HEK293 (cell line): ENCODE results near the gene NOL9.
A peak's percentile ranks its signal among the peaks of the same experiment; 100 is the strongest.

ENCODE experiments used
- FEZF1 ChIP-seq: fragments of 450-650 bp; formaldehyde crosslinking; IDR thresholded peaks from 2 replicates; pipeline ENCODE4 v1.5.1; 2016; ENCODE audit warnings: missing biosample characterization, missing genetic modification characterization
- KLF17 ChIP-seq: fragments of 450-650 bp; formaldehyde crosslinking; IDR thresholded peaks from 2 replicates; pipeline ENCODE4 v1.5.1; 2016; ENCODE audit warnings: missing biosample characterization, missing genetic modification characterization
- KLF7 ChIP-seq: fragments of 450-650 bp; formaldehyde crosslinking; IDR thresholded peaks from 2 replicates; pipeline ENCODE4 v1.5.1; 2016; ENCODE audit warnings: missing biosample characterization, missing genetic modification characterization, borderline replicate concordance
- OSR2 ChIP-seq: fragments of 450-650 bp; formaldehyde crosslinking; IDR thresholded peaks from 2 replicates; pipeline ENCODE4 v1.5.1; 2016; ENCODE audit warnings: missing biosample characterization, missing genetic modification characterization
- PRDM2 ChIP-seq: fragments of 450-650 bp; formaldehyde crosslinking; IDR thresholded peaks from 2 replicates; pipeline ENCODE4 v1.5.1; 2016; ENCODE audit warnings: missing biosample characterization, missing genetic modification characterization, borderline replicate concordance
- SCRT2 ChIP-seq: fragments of 450-650 bp; formaldehyde crosslinking; IDR thresholded peaks from 2 replicates; pipeline ENCODE4 v1.5.1; 2016; ENCODE audit warnings: missing biosample characterization, missing genetic modification characterization
- YY2 ChIP-seq: fragments of 450-650 bp; formaldehyde crosslinking; IDR thresholded peaks from 2 replicates; pipeline ENCODE4 v1.5.1; 2016; ENCODE audit warnings: missing biosample characterization, missing genetic modification characterization
- ZBTB1 ChIP-seq: fragments of 450-650 bp; formaldehyde crosslinking; IDR thresholded peaks from 2 replicates; pipeline ENCODE4 v1.5.1; 2016; ENCODE audit warnings: missing biosample characterization, missing genetic modification characterization
- ZBTB11 ChIP-seq: fragments of 450-650 bp; formaldehyde crosslinking; conservative IDR thresholded peaks from 2 replicates; pipeline ENCODE4 v1.5.1; 2016; ENCODE audit warnings: low read depth, missing biosample characterization, missing genetic modification characterization
- ZBTB48 ChIP-seq: fragments of 450-650 bp; formaldehyde crosslinking; IDR thresholded peaks from 2 replicates; pipeline ENCODE4 v1.5.1; 2016; ENCODE audit warnings: missing biosample characterization, missing genetic modification characterization
- ZBTB7A ChIP-seq: fragments of 450-650 bp; formaldehyde crosslinking; IDR thresholded peaks from 2 replicates; pipeline ENCODE4 v1.5.1; 2016; ENCODE audit warnings: low read depth, missing biosample characterization, missing genetic modification characterization
- ZEB2 ChIP-seq: fragments of 450-650 bp; formaldehyde crosslinking; IDR thresholded peaks from 2 replicates; pipeline ENCODE4 v1.5.1; 2016; ENCODE audit warnings: missing biosample characterization, missing genetic modification characterization
- ZNF146 ChIP-seq: fragments of 450-650 bp; formaldehyde crosslinking; IDR thresholded peaks from 2 replicates; pipeline ENCODE4 v1.5.1; 2016; ENCODE audit warnings: missing biosample characterization, missing genetic modification characterization
- ZNF19 ChIP-seq: fragments of 450-650 bp; formaldehyde crosslinking; IDR thresholded peaks from 2 replicates; pipeline ENCODE4; 2016; ENCODE audit warnings: missing biosample characterization, missing genetic modification characterization, low read depth
- ZNF274 ChIP-seq, 2 experiments: fragments of 200-500 bp in 1 of 2; fragments of 450-650 bp in 1 of 2; sonication (Bioruptor generic) in 1 of 2; formaldehyde crosslinking in 1 of 2; IDR thresholded peaks; 2 replicates each; pipeline versions ENCODE4 v1.5.1 to v1.6.1; 2014 to 2016; ENCODE audit warnings: borderline replicate concordance in 1 of 2, inconsistent platforms in 1 of 2, low read length in 1 of 2, missing biosample characterization in 1 of 2, missing genetic modification characterization in 1 of 2
- ZNF362 ChIP-seq: fragments of 450-650 bp; formaldehyde crosslinking; IDR thresholded peaks from 2 replicates; pipeline ENCODE4 v1.5.1; 2016; ENCODE audit warnings: missing biosample characterization, missing genetic modification characterization
- ZNF391 ChIP-seq: fragments of 450-650 bp; formaldehyde crosslinking; IDR thresholded peaks from 2 replicates; pipeline ENCODE4 v1.5.1; 2016; ENCODE audit warnings: low read depth, missing biosample characterization, missing genetic modification characterization, borderline replicate concordance
- ZNF513 ChIP-seq: fragments of 450-650 bp; IDR thresholded peaks from 2 replicates; pipeline ENCODE4 v1.5.1; 2018; ENCODE audit warnings: missing biosample characterization, missing genetic modification characterization
- ZNF596 ChIP-seq: fragments of 450-650 bp; IDR thresholded peaks from 2 replicates; pipeline ENCODE4 v1.5.0; 2018; ENCODE audit warnings: missing biosample characterization, mild to moderate bottlenecking, missing genetic modification characterization, moderate library complexity
- ZNF600 ChIP-seq: fragments of 450-650 bp; formaldehyde crosslinking; IDR thresholded peaks from 2 replicates; pipeline ENCODE4 v1.5.1; 2016; ENCODE audit warnings: missing biosample characterization, missing genetic modification characterization
- ZNF623 ChIP-seq: fragments of 450-650 bp; formaldehyde crosslinking; IDR thresholded peaks from 2 replicates; pipeline ENCODE4 v1.5.1; 2016; ENCODE audit warnings: missing biosample characterization, missing genetic modification characterization
- ZNF624 ChIP-seq: fragments of 450-650 bp; formaldehyde crosslinking; IDR thresholded peaks from 2 replicates; pipeline ENCODE4 v1.5.1; 2017; ENCODE audit warnings: missing biosample characterization, missing genetic modification characterization
- ZNF670 ChIP-seq: fragments of 450-650 bp; formaldehyde crosslinking; IDR thresholded peaks from 2 replicates; pipeline ENCODE4 v1.5.1; 2016; ENCODE audit warnings: missing biosample characterization, missing genetic modification characterization, low read depth
- ZNF701 ChIP-seq: fragments of 450-650 bp; formaldehyde crosslinking; IDR thresholded peaks from 2 replicates; pipeline ENCODE4 v1.5.1; 2016; ENCODE audit warnings: missing biosample characterization, missing genetic modification characterization
- ZNF837 ChIP-seq: fragments of 450-650 bp; formaldehyde crosslinking; IDR thresholded peaks from 2 replicates; pipeline ENCODE4 v1.5.1; 2016; ENCODE audit warnings: missing biosample characterization, missing genetic modification characterization

NOL9 gene

GRCh38 chr1:6475381-6476133, 78.8 kb downstream of the NOL9 start (continued):
- TF ChIP-seq ZNF837 (tag by site-specific recombination) = no peak
- TF ChIP-seq ZBTB1 (tag by site-specific recombination) = no peak
- TF ChIP-seq SCRT2 (tag by site-specific recombination) = no peak
- no peak for TF ChIP-seq OSR2
- TF ChIP-seq ZEB2 (tag by site-specific recombination) = peak; percentile 80
- TF ChIP-seq ZNF596 = no peak
- TF ChIP-seq ZBTB48 (tag by site-specific recombination) = no peak
- no peak for TF ChIP-seq ZNF391 (tag by site-specific recombination)
- TF ChIP-seq ZBTB11 (tag by site-specific recombination) = no peak
- TF ChIP-seq ZBTB7A (tag by site-specific recombination) = no peak
- no peak for TF ChIP-seq ZNF513 (tag by site-specific recombination)
- no peak for TF ChIP-seq ZNF362 (tag by site-specific recombination)
- TF ChIP-seq KLF7 (tag by site-specific recombination) = no peak
- TF ChIP-seq KLF17 (tag by site-specific recombination) = peak; percentile 84
- no peak for TF ChIP-seq ZNF670 (tag by site-specific recombination)
- TF ChIP-seq ZNF624 (tag by site-specific recombination) = no peak
- TF ChIP-seq ZNF146 (tag by site-specific recombination) = no peak
- no peak for TF ChIP-seq ZNF623
- peak; percentile 80 for TF ChIP-seq ZNF600 (tag by site-specific recombination)
- TF ChIP-seq PRDM2 (tag by site-specific recombination) = no peak
- no peak for TF ChIP-seq ZNF701
- TF ChIP-seq ZNF19 (tag by site-specific recombination) = no peak
- TF ChIP-seq FEZF1 (tag by site-specific recombination) = no peak
- TF ChIP-seq ZNF274 (IDR thresholded peaks at IDR 0.05; ENCODE audit: low read length) = no peak
- TF ChIP-seq ZNF274 (tag by site-specific recombination; IDR thresholded peaks at IDR 0.05; ENCODE audit: borderline replicate concordance) = no peak
- TF ChIP-seq YY2 = no peak
